AG04450 (cell line): ENCODE results near the gene GNG11. TPM values are rescaled to one million over a fixed set of nuclear protein-coding genes. Genes with fewer than 3 reads are reported as not detected.
"Not testable (repeated sequence)": the region's sequence is repeated elsewhere in the genome, so short reads cannot be mapped to it uniquely, and the experiment has no call there.

Source experiments
- CTCF ChIA-PET: fragments of 300-600, 350-600 bp; formaldehyde crosslinking; extraction: SDS; loops from one replicate; lab custom pipeline; 2022; ENCODE audit warnings: antibody characterized with exemption, inconsistent platforms; lab: Charles Lee
- POLR2A ChIA-PET: fragments of 350-600 bp; formaldehyde crosslinking; extraction: SDS; loops from one replicate; lab custom pipeline; 2021; ENCODE audit warnings: antibody characterized with exemption, inconsistent platforms; lab: Yijun Ruan, JAX
- DNase-seq: peaks from one replicate; pipeline ENCODE4 v3.0.0-alpha.2; 2011; ENCODE audit warnings: low read depth, low spot score
- H3K27ac ChIP-seq: one replicate; pipeline ENCODE4 v1.5.1; 2012; ENCODE audit warnings: low read depth, low read length, control low read depth
- H3K27me3 ChIP-seq: one replicate; pipeline ENCODE4 v1.6.0; 2012; ENCODE audit warnings: low read length; ENCODE audit not compliant: control insufficient read depth, insufficient read depth
- H3K4me3 ChIP-seq: 2 replicates; pipeline ENCODE4 v1.5.1; 2011; ENCODE audit warnings: mild to moderate bottlenecking, low read depth, low read length, control low read depth
- H3K9me3 ChIP-seq: 2 replicates; pipeline ENCODE4 v1.5.1; 2012; ENCODE audit warnings: low read length; ENCODE audit not compliant: control insufficient read depth, insufficient read depth
- CTCF ChIP-seq: IDR thresholded peaks from 2 replicates; pipeline ENCODE4 v1.5.1; 2011; ENCODE audit warnings: low read depth, low read length, control low read depth, inconsistent platforms
- polyA plus RNA-seq: library from polyadenylated mRNA; depleted of rRNA; stranded (reverse); fragments of >200 nt; gene quantifications from 2 replicates; pipeline ENCODE4 v1.2.3, GENCODE V29; 2011

GNG11 gene
- polyA plus RNA-seq, 1 experiment = 19.7 TPM

DNA sequence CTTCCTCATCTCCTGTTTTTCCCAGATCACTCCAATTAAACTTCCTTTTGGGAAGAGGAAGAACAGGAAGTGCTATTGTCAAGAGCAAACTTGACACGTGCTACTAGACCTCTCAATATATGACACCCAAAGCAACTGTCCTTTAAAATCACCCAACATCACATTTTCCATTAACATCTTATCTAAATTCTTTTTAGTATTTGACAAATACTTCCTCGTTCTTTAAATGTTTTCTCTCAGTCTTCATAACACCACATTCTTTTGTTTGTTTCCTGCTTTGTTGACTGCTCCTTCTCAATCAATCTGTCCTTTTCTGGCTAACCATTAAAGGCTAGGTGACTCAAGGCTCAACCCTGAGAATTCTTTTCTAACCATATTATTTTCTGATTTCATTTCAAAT lies 23.9 kb upstream of the GNG11 start:
- CTCF ChIA-PET = interaction anchor here (1.0 to 2.0 kb wide), 2 partner anchors 189 to 325 kb away, joined by 3 to 7 read pairs; no protein-coding TSS in a partner anchor
- Histone ChIP-seq H3K27ac (no peak overlapping the region), H3K9me3 (no peaks in the 10 kb centered on the region), H3K4me3 (no peak overlapping the region), H3K27me3 (no peaks in the 10 kb centered on the region)
- POLR2A ChIA-PET = no interaction called here
- no peak for TF ChIP-seq CTCF
- no peak for DNase-seq

DNA sequence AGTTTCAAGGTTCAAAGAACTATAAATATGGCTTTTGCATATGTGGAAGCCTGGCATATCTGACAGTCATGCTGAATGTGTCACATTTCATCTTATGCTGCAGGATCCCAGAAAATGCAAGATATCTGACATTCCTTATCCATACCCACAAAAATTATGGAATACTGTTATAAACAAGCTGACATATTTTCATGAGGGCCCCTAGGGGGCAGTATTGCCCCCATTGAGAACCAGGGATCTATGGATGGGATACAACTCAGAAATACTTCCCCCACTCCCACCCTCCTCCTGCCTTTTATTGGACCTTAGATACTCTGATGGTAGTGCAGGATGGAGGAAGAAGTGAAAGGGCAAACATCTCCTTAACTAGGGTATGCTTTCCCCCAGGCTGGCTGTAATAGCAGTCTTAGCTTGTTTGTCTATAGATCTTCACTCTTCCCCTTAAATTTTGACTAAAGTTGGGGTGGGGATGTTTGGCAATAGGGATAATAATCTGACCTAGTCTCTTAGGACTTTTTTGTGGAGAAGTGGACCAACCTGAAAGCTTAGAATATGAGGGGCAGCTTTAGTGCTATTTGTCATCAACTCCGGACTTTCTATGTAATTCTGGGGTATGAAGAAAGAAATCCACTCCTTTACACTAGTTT lies 18.6 kb upstream of the GNG11 start:
- no peaks in the 10 kb centered on the region for H3K9me3 ChIP-seq
- no peak overlapping the region for H3K27ac ChIP-seq
- POLR2A ChIA-PET = no interaction called here
- CTCF ChIA-PET = interaction anchor here (0.6 to 3.8 kb wide), 47 partner anchors 10 to 1262 kb away, joined by 3 to 33 read pairs (median 3); partner anchors contain the start of gene GNG11
- no peaks in the 10 kb centered on the region for H3K27me3 ChIP-seq
- peak; percentile 41 for DNase-seq
- H3K4me3 ChIP-seq = no peak overlapping the region
- TF ChIP-seq CTCF = peak; percentile 90

- no peak for DNase-seq
- CTCF ChIA-PET = interaction anchor here (0.6 to 1.5 kb wide), 4 partner anchors 10 to 382 kb away, joined by 3 to 7 read pairs (median 3); no protein-coding TSS in a partner anchor
- POLR2A ChIA-PET = no interaction called here
- TF ChIP-seq CTCF = no peak
- Histone ChIP-seq H3K27me3 (no peaks in the 10 kb centered on the region), H3K4me3 (no peak within 1 kb of the TSS), H3K9me3 (no peaks in the 10 kb centered on the region), H3K27ac (no peak within 1 kb of the TSS)
Observed at GRCh38 chr7:93906267-93906666, 15.3 kb upstream of the GNG11 start, which contains the start of gene GNGT1. Gene GNGT1, plus strand, starts transcription at chr7:93906567. Its CDS starts 180 bp downstream, at chr7:93906747.

- TF ChIP-seq CTCF = no peak
- H3K27me3 ChIP-seq = no peaks in the 10 kb centered on the region
- no peak overlapping the region for H3K4me3 ChIP-seq
- POLR2A ChIA-PET = interaction anchor here (0.6 to 0.7 kb wide), 2 partner anchors 71 to 176 kb away, joined by 3 to 4 read pairs; no protein-coding TSS in a partner anchor
- DNase-seq = peak; percentile 27
- CTCF ChIA-PET = interaction anchor here (0.6 to 1.8 kb wide), 6 partner anchors 8 to 378 kb away, joined by 3 to 5 read pairs (median 3); partner anchors contain the start of gene GNG11
- H3K9me3 ChIP-seq = no peaks in the 10 kb centered on the region
- no peak overlapping the region for H3K27ac ChIP-seq
Observed at GRCh38 chr7:93910076-93910994, 11.2 kb upstream of the GNG11 start.

DNA sequence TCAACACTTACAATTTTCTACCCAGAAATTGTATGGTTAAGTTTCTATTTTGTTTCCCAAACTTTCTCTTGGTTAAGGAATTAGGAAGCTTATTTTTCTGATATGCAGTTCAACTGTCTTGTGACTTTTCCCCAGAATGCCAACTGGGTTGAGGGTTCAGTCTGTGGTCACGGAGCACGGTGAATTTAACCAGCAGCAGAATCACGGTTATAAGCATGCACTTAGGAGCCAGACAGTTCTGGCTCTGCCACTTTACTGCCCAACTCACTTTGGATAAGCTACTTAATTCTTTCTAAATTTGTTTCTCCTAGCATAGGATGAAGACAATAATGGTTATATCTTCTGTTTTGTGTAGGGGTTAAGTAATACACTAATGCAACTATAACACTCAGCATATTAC lies 10.3 kb upstream of the GNG11 start:
- DNase-seq, H3K27ac ChIP-seq, H3K9me3 ChIP-seq, H3K27me3 ChIP-seq, H3K4me3 ChIP-seq: not testable (repeated sequence)
- POLR2A ChIA-PET = interaction anchor here (0.6 kb wide), 1 partner anchor 175 kb away, joined by 4 read pairs; no protein-coding TSS in a partner anchor
- CTCF ChIA-PET = interaction anchor here (0.9 to 1.8 kb wide), 2 partner anchors 10 to 377 kb away, joined by 3 to 5 read pairs; no protein-coding TSS in a partner anchor

DNA sequence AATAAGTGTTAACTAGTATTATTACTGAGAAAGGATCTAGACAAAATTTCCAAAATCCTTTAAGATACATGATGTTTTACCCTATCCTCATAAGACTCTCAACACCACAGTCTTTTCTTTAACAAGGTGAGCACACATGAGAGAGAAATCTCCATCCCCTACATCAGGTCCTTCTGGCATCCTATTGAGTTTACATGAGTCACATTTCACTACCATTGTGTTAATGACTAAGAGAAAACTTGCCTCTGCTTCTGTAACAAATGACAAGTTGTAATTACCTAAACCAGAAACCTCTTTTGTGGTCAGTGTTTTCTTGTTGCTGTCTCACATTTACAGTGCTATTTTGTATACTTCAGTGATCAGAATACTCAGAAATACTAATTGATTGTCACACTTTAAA lies 9.9 kb upstream of the GNG11 start:
- CTCF ChIA-PET = interaction anchor here (1.8 kb wide), 1 partner anchor 10 kb away, joined by 5 read pairs; no protein-coding TSS in a partner anchor
- H3K4me3 ChIP-seq, H3K9me3 ChIP-seq, DNase-seq, H3K27ac ChIP-seq, POLR2A ChIA-PET, H3K27me3 ChIP-seq: not testable (repeated sequence)
